ENCODE results near the gene NHERF1.

Gene NHERF1

GRCh38 chr17:74768069-74768762 is 19.8 kb downstream of the NHERF1 start:
- no peak for DNase-seq (ENCODE audit: low read depth in 2 of 2)

- DNase-seq (ENCODE audit: low read depth in 2 of 2): no peak
Measured at GRCh38 chr17:74768763-74769114, 20.3 kb downstream of the NHERF1 start.

GRCh38 chr17:74769266-74769855 is 20.9 kb downstream of the NHERF1 start:
- DNase-seq (ENCODE audit: low read depth in 2 of 2): no peak

GRCh38 chr17:74769856-74770497 is 21.5 kb downstream of the NHERF1 start:
- DNase-seq (ENCODE audit: low read depth in 2 of 2): no peak

GRCh38 chr17:74770498-74771318 is 22.3 kb downstream of the NHERF1 start:
- peak in 1 of 2 donors; percentile 61 for DNase-seq (ENCODE audit: low read depth in 2 of 2)

- no peak for DNase-seq (ENCODE audit: low read depth in 2 of 2)
Measured at GRCh38 chr17:74771319-74771914, 23.0 kb downstream of the NHERF1 start.

- no peak for DNase-seq (ENCODE audit: low read depth in 2 of 2)
Measured at GRCh38 chr17:74772053-74772452, 23.6 kb downstream of the NHERF1 start.

- DNase-seq (ENCODE audit: low read depth in 2 of 2): no peak
Measured at GRCh38 chr17:74773414-74773813, 25.0 kb downstream of the NHERF1 start.

- DNase-seq (ENCODE audit: low read depth in 2 of 2): no peak
Measured at GRCh38 chr17:74773871-74774286, 25.5 kb downstream of the NHERF1 start.

GRCh38 chr17:74775409-74776043 is 27.1 kb downstream of the NHERF1 start:
- no peak for DNase-seq (ENCODE audit: low read depth in 2 of 2)

GRCh38 chr17:74776044-74776962 is 27.9 kb downstream of the NHERF1 start, which contains the start of gene NAT9:
Gene NAT9 (minus strand): TSS chr17:74776345. CDS start chr17:74775698, 647 bp downstream.
- peak; percentile 99 for DNase-seq (ENCODE audit: low read depth in 2 of 2)

- no peak for DNase-seq (ENCODE audit: low read depth in 2 of 2)
Measured at GRCh38 chr17:74776990-74777389, 28.6 kb downstream of the NHERF1 start.

- no peak for DNase-seq (ENCODE audit: low read depth in 2 of 2)
Measured at GRCh38 chr17:74777901-74778515, 29.6 kb downstream of the NHERF1 start.

- DNase-seq (ENCODE audit: low read depth in 2 of 2): no peak
Measured at GRCh38 chr17:74778960-74779359, 30.5 kb downstream of the NHERF1 start.

GRCh38 chr17:74779501-74779900 is 31.1 kb downstream of the NHERF1 start:
- DNase-seq (ENCODE audit: low read depth in 2 of 2): no peak

GRCh38 chr17:74779948-74780400 is 31.5 kb downstream of the NHERF1 start:
- DNase-seq (ENCODE audit: low read depth in 2 of 2): peak in 1 of 2 donors; percentile 32

GRCh38 chr17:74780443-74781238 is 32.2 kb downstream of the NHERF1 start:
- no peak for DNase-seq (ENCODE audit: low read depth in 2 of 2)

GRCh38 chr17:74782571-74782970 is 34.1 kb downstream of the NHERF1 start:
- no peak for DNase-seq (ENCODE audit: low read depth in 2 of 2)

Data from stimulated activated CD8-positive, alpha-beta memory T cell treated with anti-CD3 and anti-CD28 coated beads, Interleukin-7, amount 100 ng/mL, for 1 hour (primary cell).